Progenitor cell of endocrine pancreas (in vitro differentiated cells): ENCODE results near the gene HOXD9. TPM values are rescaled to one million over a fixed set of nuclear protein-coding genes. Genes with fewer than 3 reads are reported as not detected.

Experiments
- DNase-seq: peaks from one replicate; pipeline ENCODE4 v3.0.0; 2021; ENCODE audit warnings: low spot score; ENCODE audit not compliant: unreplicated experiment
- H3K27ac Mint-ChIP-seq: 2 replicates; pipeline ENCODE4 v1.8.0; 2021; ENCODE audit warnings: mild to moderate bottlenecking, moderate library complexity, mixed read lengths
- H3K27me3 Mint-ChIP-seq: 2 replicates; pipeline ENCODE4 v1.8.0; 2021; ENCODE audit warnings: mixed read lengths
- H3K36me3 Mint-ChIP-seq: 2 replicates; pipeline ENCODE4 v1.8.0; 2022; ENCODE audit warnings: mixed read lengths; ENCODE audit not compliant: insufficient read depth
- H3K4me1 Mint-ChIP-seq: 2 replicates; pipeline ENCODE4 v1.8.0; 2021; ENCODE audit warnings: low read depth, mixed read lengths
- H3K4me3 Mint-ChIP-seq: 2 replicates; pipeline ENCODE4 v1.8.0; 2021; ENCODE audit warnings: low read depth, mild to moderate bottlenecking, moderate library complexity, mixed read lengths
- H3K9me3 Mint-ChIP-seq: 2 replicates; pipeline ENCODE4 v1.8.0; 2021; ENCODE audit warnings: low read depth, mixed read lengths
- microRNA-seq: library from miRNA; unstranded; fragments of <30 nt; microRNA quantifications from one replicate; pipeline ENCODE4 v1.1.0, GENCODE V29; 2020; ENCODE audit warnings: borderline number of aligned reads; ENCODE audit not compliant: unreplicated experiment
- total RNA-seq: library from RNA; stranded (reverse); gene quantifications from 2 replicates; pipeline ENCODE4 v1.2.1, GENCODE V29; 2021
- TF ChIP-seq, protein P1 (sequence below): fragments of 200-600 bp; sonication (generic); IDR thresholded peaks from one replicate; pipeline ENCODE4 v1.5.0; 2021; ENCODE audit warnings: antibody characterized with exemption, mild to moderate bottlenecking; ENCODE audit not compliant: unreplicated experiment

The HOXD9 gene
- total RNA-seq, 1 donor from 2014 or later = not detected

DNA sequence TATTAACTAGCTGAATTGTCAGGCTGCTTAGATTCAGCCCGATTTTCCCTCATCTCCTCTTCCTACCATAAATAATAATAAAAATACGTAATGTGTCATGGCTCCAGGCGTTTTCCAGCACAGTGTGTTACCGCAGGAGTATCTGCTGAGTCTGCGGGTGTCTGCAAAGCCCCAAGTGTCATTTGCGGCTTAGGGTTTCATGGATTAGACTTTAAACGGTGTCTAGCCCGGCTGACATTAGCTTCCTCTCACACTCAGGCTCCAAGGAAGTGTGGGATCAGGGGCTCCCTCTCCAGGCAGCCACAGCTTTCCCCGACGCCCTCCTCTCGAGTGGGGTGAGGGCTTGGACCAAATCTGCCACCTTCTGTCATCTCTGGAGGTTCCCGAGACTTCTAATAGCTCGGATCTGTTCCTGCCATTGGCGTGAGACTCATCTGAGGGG lies 51.9 kb downstream of the HOXD9 start:
- TF ChIP-seq, protein P1, sequence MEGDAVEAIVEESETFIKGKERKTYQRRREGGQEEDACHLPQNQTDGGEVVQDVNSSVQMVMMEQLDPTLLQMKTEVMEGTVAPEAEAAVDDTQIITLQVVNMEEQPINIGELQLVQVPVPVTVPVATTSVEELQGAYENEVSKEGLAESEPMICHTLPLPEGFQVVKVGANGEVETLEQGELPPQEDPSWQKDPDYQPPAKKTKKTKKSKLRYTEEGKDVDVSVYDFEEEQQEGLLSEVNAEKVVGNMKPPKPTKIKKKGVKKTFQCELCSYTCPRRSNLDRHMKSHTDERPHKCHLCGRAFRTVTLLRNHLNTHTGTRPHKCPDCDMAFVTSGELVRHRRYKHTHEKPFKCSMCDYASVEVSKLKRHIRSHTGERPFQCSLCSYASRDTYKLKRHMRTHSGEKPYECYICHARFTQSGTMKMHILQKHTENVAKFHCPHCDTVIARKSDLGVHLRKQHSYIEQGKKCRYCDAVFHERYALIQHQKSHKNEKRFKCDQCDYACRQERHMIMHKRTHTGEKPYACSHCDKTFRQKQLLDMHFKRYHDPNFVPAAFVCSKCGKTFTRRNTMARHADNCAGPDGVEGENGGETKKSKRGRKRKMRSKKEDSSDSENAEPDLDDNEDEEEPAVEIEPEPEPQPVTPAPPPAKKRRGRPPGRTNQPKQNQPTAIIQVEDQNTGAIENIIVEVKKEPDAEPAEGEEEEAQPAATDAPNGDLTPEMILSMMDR = no peak
- Mint-ChIP-seq H3K4me1 (peaks cover 12% of the 10 kb centered on the region), H3K36me3 (no peaks in the 10 kb centered on the region), H3K27ac (peak overlapping the region; percentile 52), H3K4me3 (no peak overlapping the region), H3K27me3 (peaks cover 98% of the 10 kb centered on the region), H3K9me3 (no peaks in the 10 kb centered on the region)
- DNase-seq = no peak

Small RNA genes within 50 kb of the gene (microRNA-seq; reads per million reads assigned to microRNA genes)
- gene MIR10B = 21.5 reads per million, percentile 31 among the genes with 10 or more reads in this experiment

Other genes starting within 250 kb of the HOXD9 start
- 22.7 and 30.3 TPM in 2 replicates for gene LNPK, start 120.5 kb upstream of the HOXD9 start, total RNA-seq
- not detected in 2 replicates for gene EVX2, start 38.8 kb upstream of the HOXD9 start, total RNA-seq
- gene HOXD13, start 30.0 kb upstream of the HOXD9 start, total RNA-seq = not detected in 2 replicates
- gene HOXD12, start 22.9 kb upstream of the HOXD9 start, total RNA-seq = not detected in 2 replicates
- gene HOXD11, start 15.4 kb upstream of the HOXD9 start, total RNA-seq = not detected in 2 replicates
- not detected in 2 replicates for gene HOXD10, start 5.9 kb upstream of the HOXD9 start, total RNA-seq
- not detected in 2 replicates for gene HOXD8, start 7.0 kb downstream of the HOXD9 start, total RNA-seq
- gene HOXD4, start 28.8 kb downstream of the HOXD9 start, total RNA-seq = not detected in 2 replicates
- not detected in 2 replicates for gene HOXD3, start 34.6 kb downstream of the HOXD9 start, total RNA-seq
- gene HOXD1, start 65.9 kb downstream of the HOXD9 start, total RNA-seq = 0.16 TPM in 1 of 2 replicates, not detected in the other
- gene MTX2, start 146.7 kb downstream of the HOXD9 start, total RNA-seq = 30.9 and 33.4 TPM in 2 replicates